GM19238 (cell line): ENCODE measurements around the gene ICAM5.
A peak's percentile ranks its signal among the peaks of the same experiment; 100 is the strongest.
"Not testable (repeated sequence)": the region's sequence is repeated elsewhere in the genome, so short reads cannot be mapped to it uniquely, and the experiment has no call there.

Experiments used
- DNase-seq: peaks from one replicate; pipeline ENCODE4 v3.0.0; 2011; ENCODE audit warnings: low spot score; ENCODE audit not compliant: insufficient read length

ICAM5 gene, protein sequence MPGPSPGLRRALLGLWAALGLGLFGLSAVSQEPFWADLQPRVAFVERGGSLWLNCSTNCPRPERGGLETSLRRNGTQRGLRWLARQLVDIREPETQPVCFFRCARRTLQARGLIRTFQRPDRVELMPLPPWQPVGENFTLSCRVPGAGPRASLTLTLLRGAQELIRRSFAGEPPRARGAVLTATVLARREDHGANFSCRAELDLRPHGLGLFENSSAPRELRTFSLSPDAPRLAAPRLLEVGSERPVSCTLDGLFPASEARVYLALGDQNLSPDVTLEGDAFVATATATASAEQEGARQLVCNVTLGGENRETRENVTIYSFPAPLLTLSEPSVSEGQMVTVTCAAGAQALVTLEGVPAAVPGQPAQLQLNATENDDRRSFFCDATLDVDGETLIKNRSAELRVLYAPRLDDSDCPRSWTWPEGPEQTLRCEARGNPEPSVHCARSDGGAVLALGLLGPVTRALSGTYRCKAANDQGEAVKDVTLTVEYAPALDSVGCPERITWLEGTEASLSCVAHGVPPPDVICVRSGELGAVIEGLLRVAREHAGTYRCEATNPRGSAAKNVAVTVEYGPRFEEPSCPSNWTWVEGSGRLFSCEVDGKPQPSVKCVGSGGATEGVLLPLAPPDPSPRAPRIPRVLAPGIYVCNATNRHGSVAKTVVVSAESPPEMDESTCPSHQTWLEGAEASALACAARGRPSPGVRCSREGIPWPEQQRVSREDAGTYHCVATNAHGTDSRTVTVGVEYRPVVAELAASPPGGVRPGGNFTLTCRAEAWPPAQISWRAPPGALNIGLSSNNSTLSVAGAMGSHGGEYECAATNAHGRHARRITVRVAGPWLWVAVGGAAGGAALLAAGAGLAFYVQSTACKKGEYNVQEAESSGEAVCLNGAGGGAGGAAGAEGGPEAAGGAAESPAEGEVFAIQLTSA

DNA sequence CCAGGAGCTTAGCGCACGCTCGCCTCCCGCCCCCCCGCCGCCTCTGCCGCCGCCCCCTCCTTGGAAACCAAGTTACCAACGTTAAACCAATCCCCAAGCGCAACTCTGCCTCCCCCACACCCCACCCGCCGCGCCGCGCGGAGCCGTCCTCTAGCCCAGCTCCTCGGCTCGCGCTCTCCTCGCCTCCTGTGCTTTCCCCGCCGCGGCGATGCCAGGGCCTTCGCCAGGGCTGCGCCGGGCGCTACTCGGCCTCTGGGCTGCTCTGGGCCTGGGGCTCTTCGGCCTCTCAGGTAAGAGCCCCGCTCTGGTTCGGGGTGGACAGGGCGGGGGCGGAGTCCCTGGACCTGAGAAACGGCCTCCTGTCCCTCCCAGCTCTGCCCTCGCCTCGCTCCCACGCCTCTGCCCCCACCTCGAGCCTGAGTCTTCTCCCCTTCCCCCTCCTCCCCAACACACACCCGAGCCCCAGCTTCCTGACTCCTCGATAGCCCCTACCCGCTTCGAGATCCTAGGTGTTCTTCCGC lies at the start of gene ICAM5:
Gene ICAM5 (plus strand): TSS at position 117 of the 521 bp plus-strand sequence. CDS start 92 bp downstream, at position 209.
- DNase-seq = no peak

DNA sequence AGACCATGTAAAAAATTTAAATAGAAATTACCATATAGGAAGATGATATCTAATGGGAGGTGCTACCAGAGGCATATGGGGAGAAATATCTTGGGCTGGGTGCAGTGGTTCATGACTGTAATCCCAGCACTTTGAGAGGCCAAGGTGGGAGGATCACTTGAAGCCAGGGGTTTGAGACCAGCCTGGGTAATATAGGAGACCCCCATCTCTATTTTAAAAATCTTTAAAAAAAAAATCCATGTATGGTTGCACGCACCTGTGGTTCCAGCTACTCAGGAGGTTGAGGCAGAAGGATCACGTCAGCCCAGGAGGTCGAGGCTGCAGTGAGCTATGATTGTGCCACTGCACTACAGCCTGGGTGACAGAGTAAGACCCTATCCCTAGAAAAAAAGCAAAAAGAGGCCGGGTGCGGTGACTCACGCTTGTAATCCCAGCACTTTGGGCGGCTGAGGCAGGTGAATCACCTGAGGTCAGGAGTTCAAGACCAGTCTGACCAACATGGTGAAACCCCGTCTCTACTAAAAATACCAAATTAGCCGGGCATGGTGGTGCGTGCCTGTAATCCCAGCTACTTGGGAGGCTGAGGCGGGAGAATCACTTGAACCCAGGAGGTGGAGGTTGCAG lies 47.8 kb upstream of the ICAM5 start:
- not testable (repeated sequence) for DNase-seq

DNA sequence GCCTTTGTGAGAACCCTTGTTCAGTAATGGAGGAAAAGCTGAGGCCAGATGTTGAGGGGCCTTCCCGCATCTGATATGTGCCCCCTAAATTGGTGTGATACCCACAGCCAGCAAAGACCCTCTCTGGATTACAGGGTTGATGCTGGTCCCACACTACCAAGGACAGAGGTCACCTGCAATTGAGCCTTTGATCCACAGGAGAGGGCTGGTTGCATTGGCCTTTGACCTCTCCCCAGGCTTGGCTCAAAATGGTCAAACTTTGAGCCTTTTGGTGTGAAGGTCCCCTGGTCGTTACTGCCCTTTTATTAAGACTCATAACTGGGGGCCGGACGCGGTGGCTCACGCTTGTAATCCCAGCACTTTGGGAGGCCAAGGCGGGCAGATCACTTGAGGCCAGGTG lies 46.1 kb upstream of the ICAM5 start:
- no peak for DNase-seq

DNA sequence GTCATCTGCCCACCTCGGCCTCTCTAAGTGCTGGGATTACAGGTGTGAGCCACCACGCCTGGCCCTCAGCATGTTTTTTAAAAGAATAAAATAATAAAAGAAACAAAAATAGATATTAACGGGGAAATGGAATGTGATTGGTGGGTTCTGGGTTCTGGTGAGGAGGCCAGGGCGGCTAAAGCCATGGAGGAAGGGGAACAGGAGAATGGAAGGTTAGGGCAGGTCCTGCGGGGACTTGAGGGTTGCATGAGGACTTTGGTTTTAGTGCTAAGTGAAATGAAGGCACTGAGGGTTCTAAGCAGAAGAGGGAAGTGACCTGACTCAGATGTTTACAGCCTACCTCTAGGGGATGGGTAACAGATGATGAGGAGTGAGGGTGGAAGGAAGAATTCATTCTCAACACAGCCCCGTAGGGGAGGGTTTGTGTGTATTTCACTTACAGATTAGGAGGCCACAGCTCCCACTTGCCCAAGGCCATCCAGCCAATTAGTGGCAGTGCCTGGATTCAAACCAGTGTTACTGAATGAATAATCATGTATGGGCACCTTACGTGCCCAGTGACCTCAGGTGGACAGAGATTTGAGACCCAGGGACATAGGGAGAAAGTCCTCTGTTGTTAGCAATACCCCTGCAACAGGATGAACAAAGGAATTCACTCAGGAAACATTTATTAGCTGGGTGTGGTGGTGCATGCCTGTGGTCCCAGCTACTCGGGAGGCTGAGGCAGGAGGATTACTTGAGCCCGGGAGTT lies 44.4 kb upstream of the ICAM5 start:
- DNase-seq = no peak

DNA sequence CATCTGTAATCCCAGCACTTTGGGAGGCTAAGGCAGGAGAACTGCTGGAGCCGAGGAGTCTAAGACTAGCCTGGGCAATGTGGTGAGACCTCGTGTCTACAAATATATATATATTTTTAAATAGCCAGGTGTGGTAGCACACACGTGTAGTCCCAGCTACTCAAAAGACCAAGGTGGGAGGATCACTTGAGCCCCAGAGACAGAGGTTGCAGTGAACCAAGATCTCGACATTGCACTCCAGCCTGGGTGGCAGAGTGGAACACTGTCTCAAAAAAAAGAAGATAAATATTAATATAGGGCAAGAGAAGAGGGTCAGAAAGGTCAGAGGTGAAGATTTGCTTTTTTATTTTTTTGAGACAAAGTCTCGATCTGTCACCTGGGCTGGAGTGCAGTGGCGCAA lies 43.2 kb upstream of the ICAM5 start:
- no peak for DNase-seq

DNA sequence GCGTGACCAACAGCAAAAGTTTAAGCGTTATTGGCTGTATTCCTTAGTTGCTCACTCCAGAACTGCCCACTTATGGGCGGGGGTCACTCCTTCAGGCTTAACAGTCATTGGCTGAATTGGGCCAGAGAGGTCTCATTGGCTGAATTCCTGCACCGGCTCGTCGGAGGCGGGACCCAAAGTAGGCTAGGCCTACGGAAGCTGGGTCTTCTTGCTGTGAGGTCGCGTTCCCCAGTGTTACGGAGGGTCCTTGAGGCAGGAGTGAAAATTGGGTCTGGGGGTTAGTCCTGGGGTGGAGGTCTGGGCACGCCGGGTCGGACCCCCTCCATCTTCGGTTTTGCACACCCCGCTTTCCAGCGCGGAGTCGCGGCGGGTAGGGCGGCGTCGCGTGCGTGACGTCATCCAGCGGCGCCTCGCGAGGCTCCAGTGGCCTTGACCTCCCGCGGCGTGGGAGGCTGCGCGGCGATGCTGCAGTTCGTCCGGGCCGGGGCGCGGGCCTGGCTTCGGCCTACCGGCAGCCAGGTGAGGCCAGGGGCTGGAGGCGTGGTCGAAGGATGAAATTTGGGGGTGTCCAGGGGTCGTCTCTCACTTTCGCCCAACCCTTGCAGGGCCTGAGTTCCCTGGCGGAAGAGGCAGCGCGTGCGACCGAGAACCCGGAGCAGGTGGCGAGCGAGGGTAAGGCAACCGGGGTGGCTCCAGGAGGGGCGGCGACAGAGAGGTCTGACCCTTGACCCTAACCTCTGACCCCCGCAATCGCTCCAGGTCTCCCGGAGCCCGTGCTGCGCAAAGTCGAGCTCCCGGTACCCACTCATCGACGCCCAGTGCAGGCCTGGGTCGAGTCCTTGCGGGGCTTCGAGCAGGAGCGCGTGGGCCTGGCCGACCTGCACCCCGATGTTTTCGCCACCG lies 37.7 kb upstream of the ICAM5 start, which contains the start of gene MRPL4:
Gene MRPL4 (plus strand): TSS at position 423 of the 903 bp plus-strand sequence. CDS start 40 bp downstream, at position 463.
- peak; percentile 92 for DNase-seq

DNA sequence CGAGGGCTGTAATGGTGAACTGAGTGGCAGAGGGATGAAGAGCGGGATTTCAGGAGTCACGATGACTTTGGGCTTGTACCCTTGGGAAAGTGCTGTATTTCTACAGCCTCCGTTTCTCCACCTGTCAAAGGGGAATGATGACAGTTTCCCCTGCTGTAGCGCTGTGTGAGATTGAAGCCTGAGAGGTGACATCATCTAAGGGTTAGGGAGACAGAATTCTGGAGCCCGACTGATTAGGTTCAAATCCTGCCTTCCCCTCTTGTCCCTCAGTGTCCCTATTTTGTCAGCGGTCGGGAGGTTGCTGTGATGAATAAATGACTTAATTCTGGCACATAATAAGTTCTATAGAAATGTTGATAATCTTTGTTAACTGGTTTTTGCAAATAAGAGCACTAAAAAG lies 37.0 kb upstream of the ICAM5 start:
- no peak for DNase-seq

DNA sequence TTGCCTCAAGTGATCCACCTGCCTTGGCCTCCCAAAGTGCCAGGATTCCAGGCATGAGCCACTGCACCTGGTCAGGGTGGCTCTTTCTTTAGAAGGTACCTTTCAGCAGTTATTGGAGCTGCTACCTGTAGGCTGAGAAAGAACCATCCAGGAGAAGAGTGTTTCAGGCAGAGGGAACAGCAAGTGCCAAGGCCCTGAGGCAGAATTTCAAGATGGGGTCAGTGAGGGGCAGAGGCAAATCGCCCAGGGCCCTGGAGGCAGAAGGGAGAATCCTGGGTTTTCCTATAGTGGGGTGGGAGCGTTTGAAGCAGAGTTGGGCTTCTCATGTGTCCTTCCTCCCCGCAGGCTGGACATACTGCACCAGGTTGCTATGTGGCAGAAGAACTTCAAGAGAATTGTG lies 35.5 kb upstream of the ICAM5 start:
- DNase-seq = no peak

DNA sequence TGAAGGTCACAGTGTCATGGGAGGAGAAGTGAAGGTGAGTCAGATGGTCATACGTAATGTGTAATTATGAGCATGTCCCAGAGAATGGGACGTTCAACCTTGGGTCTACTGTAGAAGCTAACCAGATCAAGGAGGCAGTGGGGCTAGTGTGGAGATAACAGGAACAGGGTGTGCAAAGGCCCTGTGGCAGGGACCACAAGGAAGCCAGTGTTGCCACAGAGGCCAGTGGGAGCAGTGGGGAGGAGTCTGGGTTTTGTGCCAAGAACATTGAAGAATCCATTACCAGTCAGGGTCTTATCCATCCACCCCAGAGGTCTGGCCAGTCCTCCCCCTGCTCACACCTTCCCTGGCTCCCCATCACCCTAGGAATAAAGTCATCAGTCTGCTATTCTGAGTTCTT lies 34.4 kb upstream of the ICAM5 start:
- DNase-seq = no peak

DNA sequence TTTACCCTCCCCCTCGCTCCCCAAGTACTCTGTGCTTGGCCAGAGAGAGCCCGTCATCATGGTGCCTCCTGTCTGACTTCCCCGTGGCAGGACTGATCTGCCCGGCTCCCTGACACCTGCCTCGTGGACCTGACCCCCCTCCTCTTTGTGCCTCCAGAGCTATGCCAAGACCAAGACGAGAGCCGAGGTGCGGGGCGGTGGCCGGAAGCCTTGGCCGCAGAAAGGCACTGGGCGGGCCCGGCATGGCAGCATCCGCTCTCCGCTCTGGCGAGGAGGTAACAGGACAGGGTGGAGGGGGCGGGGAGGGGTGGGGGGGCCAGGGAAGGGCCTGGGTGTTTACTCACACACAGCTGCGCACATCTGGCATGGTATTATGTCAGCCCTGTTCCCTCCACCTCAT lies 33.2 kb upstream of the ICAM5 start:
- DNase-seq = no peak

DNA sequence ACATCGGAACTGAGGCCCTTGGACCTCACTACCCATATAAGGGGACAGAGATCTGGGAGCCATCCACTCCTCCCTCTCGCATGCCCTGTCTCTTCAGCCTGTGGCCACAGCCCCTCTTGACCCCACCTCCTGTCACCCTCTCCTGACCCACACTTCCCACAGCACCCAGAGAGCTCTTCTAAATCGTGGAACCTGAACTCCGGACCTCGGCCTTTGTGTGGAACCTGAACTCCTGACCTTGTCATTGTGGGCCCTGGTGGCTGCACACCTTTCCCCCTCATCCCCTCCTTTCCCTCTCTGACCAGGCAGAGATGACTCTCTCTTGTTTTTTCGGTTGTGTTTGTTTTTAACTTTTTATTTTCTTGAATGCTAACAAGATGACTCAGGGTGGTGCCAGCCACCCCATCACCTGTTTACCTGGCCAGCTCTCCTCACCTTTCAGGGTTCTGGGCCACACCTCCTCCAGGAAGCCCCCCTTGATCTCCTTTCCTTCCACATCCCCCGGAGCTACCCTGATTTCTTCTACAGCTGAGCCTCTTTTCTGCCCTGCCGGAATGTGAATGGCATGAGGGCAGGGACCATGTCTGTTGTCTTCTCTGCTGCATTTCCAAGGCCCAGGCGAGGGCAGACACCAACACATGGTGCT lies 32.7 kb upstream of the ICAM5 start:
- DNase-seq = no peak

DNA sequence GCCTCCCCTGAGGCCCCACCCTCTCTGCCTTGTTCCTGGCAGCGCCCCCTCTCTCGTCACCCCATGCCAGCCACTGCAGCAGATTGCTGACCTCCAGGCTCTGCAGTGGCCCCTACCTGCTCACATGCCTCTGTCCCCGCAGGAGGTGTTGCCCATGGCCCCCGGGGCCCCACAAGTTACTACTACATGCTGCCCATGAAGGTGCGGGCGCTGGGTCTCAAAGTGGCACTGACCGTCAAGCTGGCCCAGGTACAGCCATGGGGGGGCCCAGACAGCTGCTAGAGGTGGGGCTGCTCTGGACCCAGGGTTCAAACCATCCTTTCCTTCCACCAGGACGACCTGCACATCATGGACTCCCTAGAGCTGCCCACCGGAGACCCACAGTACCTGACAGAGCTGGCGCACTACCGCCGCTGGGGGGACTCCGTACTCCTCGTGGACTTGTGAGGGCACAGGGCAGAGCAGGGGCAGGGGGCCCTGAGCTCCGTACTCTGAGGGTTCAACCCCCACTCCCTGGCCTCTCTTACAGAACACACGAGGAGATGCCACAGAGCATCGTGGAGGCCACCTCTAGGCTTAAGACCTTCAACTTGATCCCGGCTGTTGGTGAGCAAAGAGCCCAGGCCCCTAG lies 31.6 kb upstream of the ICAM5 start:
- DNase-seq = no peak

DNA sequence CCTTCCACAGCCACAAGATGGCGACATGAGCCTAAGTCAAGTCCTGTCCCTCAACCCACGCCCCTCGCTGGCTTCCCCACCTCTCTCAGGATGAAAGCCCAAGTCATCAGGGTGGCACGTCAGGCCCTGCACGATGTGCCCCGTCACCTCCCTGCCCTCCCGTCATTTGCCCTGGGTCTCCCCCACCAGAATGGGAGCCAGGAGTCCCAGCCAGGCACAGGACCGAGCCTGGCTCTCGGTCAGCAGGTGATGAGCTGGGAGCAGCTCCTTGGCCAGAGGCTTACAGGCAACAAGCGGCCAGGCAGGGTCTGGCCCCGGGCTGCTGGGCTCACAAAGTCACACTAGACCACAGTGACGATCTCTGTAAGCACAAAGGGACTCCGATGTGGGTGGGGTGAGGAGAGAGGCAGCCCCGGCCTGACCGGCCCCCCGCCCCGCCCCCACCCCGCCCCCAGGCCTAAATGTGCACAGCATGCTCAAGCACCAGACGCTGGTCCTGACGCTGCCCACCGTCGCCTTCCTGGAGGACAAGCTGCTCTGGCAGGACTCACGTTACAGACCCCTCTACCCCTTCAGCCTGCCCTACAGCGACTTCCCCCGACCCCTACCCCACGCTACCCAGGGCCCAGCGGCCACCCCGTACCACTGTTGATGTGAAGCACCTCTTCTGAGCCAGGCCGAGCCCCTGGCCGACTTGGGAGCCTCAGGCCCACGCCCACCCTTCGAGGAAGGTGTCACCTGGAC lies 30.4 kb upstream of the ICAM5 start:
- DNase-seq = peak; percentile 43

DNA sequence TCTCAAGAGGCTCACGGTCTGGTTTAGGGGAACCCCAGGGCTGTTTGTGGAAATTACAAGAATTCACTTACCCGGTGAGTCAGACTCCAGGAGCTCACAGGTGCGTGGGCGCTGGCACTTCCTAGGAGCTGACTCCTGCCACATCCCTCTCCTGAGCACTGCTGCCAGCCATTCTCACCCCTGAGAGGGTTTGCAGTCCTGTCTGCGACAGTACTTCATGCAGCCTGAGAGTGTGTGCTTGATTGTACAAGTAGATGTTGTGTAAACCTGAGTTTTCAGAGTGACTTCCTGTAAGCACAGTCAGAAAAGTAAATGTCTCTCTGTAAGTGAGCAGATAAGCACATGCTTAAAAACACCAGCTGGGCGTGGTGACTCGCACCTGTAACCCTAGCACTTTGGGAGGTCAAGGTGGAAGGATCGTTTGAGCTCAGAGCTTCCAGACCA lies 29.6 kb upstream of the ICAM5 start:
- no peak for DNase-seq

DNA sequence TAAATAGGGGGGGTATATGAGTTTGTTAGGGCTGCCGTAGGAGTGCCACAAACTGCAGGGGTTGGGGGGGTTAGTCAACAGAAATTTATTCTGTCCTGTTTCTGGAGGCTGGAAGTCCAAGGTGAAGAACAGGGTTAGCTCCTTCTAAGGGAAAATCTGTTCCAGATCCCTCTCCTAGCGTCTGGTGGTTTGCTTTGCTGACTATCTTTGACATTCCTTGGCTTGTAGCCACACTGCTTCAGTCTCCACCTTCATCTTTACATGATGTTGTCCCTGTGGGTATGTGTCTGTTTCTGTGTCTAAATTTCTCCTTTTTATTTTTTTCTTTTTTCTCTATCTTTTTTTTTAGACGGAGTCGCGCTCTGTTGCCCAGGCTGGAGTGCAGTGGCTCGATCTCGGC lies 27.0 kb upstream of the ICAM5 start:
- no peak for DNase-seq

DNA sequence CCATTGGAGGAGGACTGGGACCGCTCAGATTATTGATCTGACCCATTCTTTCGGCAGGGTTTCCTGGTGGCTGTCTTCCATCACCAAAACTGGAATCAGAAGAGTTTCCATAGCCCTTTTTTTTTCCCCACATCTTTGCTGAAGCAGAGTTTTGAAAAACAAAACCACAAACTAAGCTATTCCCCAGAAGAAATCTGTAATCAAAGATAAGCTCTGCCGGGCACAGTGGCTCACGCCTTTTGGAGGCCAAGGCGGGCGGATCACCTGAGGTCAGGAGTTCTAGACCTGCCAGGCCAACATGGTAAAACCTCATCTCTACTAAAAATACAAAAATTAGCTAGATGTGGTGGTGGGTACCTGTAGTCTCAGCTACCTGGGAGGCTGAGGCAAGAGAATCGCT lies 23.0 kb upstream of the ICAM5 start:
- no peak for DNase-seq

DNA sequence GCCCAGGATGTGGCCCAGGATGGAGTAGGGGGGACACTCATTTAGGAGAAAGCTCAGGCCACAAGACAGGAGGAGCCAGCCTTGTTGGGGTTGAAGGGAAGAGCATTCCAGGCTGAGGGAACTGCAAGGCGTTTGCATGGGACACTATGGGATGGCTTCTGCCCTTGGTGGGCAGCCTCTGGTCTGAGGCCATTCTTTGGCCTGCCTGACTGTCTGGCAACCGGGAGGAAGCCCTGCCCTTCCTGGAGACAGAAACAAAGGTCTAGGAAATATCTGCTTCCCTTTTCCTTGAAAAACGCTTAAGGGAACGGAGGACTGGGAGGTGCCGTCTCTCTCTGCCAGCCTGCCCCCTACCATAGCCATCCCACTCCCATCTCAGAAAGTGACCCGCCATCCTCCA lies 21.7 kb upstream of the ICAM5 start:
- no peak for DNase-seq
